CD14-positive monocyte (primary cell): ENCODE measurements around the gene SIGLEC9. TPM values are rescaled to one million over a fixed set of nuclear protein-coding genes. Genes with fewer than 3 reads are reported as not detected.
A peak's percentile ranks its signal among the peaks of the same experiment; 100 is the strongest.

Experiments
- DNase-seq, 3 donors: peaks; one replicate each; pipeline ENCODE4 v3.0.0-alpha.2; 2011 to 2022
- H2AFZ ChIP-seq: 2 replicates; pipeline ENCODE4 v1.6.0; 2012; ENCODE audit warnings: mild to moderate bottlenecking, low read depth, low read length, inconsistent platforms; ENCODE audit not compliant: insufficient read depth, poor library complexity, severe bottlenecking
- H3K27ac ChIP-seq, 2 donors: 1 replicate in 1 of 2; 2 replicates in 1 of 2; pipeline ENCODE4 v1.5.1; 2012 to 2013; ENCODE audit warnings: low read length in 2 of 2, control low read depth in 1 of 2, inconsistent platforms in 1 of 2, low read depth in 1 of 2, mild to moderate bottlenecking in 1 of 2
- H3K27me3 ChIP-seq, 2 donors: one replicate each; pipeline versions ENCODE4 v1.6.0 to v1.6.1; 2011 to 2013; ENCODE audit warnings: low read length in 2 of 2; ENCODE audit not compliant: control insufficient read depth in 2 of 2, insufficient read depth in 2 of 2
- H3K36me3 ChIP-seq, 2 donors: replicated peaks in 1 of 2; 1 replicate in 1 of 2; 2 replicates in 1 of 2; pipeline versions ENCODE4 v1.5.1 to v1.6.1; 2012 to 2013; ENCODE audit warnings: low read length in 2 of 2, control low read depth in 1 of 2, inconsistent platforms in 1 of 2, mild to moderate bottlenecking in 1 of 2; ENCODE audit not compliant: insufficient read depth in 2 of 2, control insufficient read depth in 1 of 2
- H3K4me1 ChIP-seq, 2 donors: 1 replicate in 1 of 2; 2 replicates in 1 of 2; pipeline versions ENCODE4 v1.5.1 to v1.6.1; 2012 to 2013; ENCODE audit warnings: low read length in 2 of 2, control low read depth in 1 of 2, inconsistent platforms in 1 of 2, mild to moderate bottlenecking in 1 of 2, moderate library complexity in 1 of 2; ENCODE audit not compliant: insufficient read depth in 2 of 2, control insufficient read depth in 1 of 2
- H3K4me2 ChIP-seq: replicated peaks from 2 replicates; pipeline ENCODE3; 2012; ENCODE audit warnings: low read length, moderate library complexity, mild to moderate bottlenecking; ENCODE audit not compliant: poor library complexity, severe bottlenecking; ENCODE audit errors: extremely low read depth
- H3K4me3 ChIP-seq, 3 experiments: fragments of 200-600 bp in 1 of 3; sonication (generic) in 1 of 3; replicated peaks in 1 of 3; 1 replicate in 2 of 3; 2 replicates in 1 of 3; pipeline ENCODE4 v1.5.1; 2011 to 2013; ENCODE audit warnings: low read length in 3 of 3, mild to moderate bottlenecking in 3 of 3, control low read depth in 2 of 3, low read depth in 2 of 3, inconsistent platforms in 1 of 3, moderate library complexity in 1 of 3
- H3K79me2 ChIP-seq: 2 replicates; pipeline ENCODE4 v1.6.0; 2012; ENCODE audit warnings: mild to moderate bottlenecking, control low read depth, inconsistent platforms, low read length, moderate library complexity; ENCODE audit not compliant: insufficient read depth
- H3K9ac ChIP-seq: 2 replicates; pipeline ENCODE4 v1.6.0; 2017; ENCODE audit warnings: low read length, mild to moderate bottlenecking; ENCODE audit not compliant: insufficient read depth, poor library complexity, severe bottlenecking
- H3K9me3 ChIP-seq, 2 donors: replicated peaks in 1 of 2; 1 replicate in 1 of 2; 2 replicates in 1 of 2; pipeline versions ENCODE4 v1.5.1 to v1.6.1; 2012 to 2013; ENCODE audit warnings: low read length in 2 of 2, control low read depth in 1 of 2; ENCODE audit not compliant: control insufficient read depth in 1 of 2, insufficient read depth in 1 of 2
- H4K20me1 ChIP-seq: 2 replicates; pipeline ENCODE4 v1.6.0; 2012; ENCODE audit warnings: mild to moderate bottlenecking, low read length, control low read depth, moderate library complexity; ENCODE audit not compliant: insufficient read depth
- H3K27ac Mint-ChIP-seq, 7 donors: one replicate each; pipeline ENCODE4 v1.8.0; 2020; ENCODE audit warnings: mild to moderate bottlenecking in 7 of 7, mixed read lengths in 7 of 7, moderate library complexity in 6 of 7, inconsistent platforms in 2 of 7
- H3K27me3 Mint-ChIP-seq, 3 donors: one replicate each; pipeline ENCODE4 v1.8.0; 2021 to 2022; ENCODE audit warnings: low read depth in 3 of 3, mild to moderate bottlenecking in 3 of 3, mixed read lengths in 3 of 3, moderate library complexity in 3 of 3, inconsistent platforms in 1 of 3
- H3K36me3 Mint-ChIP-seq, 2 donors: one replicate each; pipeline ENCODE4 v1.8.0; 2020; ENCODE audit warnings: mixed read lengths in 2 of 2, inconsistent platforms in 1 of 2, mild to moderate bottlenecking in 1 of 2
- H3K4me1 Mint-ChIP-seq: one replicate; pipeline ENCODE4 v1.8.0; 2020; ENCODE audit warnings: mild to moderate bottlenecking, mixed read lengths
- H3K4me3 Mint-ChIP-seq, 2 donors: one replicate each; pipeline ENCODE4 v1.8.0; 2020; ENCODE audit warnings: mild to moderate bottlenecking in 2 of 2, mixed read lengths in 2 of 2, moderate library complexity in 1 of 2
- H3K9me3 Mint-ChIP-seq, 7 donors: one replicate each; pipeline ENCODE4 v1.8.0; 2020 to 2022; ENCODE audit warnings: mixed read lengths in 7 of 7, mild to moderate bottlenecking in 6 of 7, moderate library complexity in 6 of 7, inconsistent platforms in 2 of 7
- CTCF ChIP-seq: fragments of 200-600 bp; IDR thresholded peaks from one replicate; pipeline ENCODE4 v1.8.0; 2022; ENCODE audit warnings: antibody characterized with exemption, mild to moderate bottlenecking
- WGBS: methylation state at CpG from one replicate; pipeline ENCODE4 v1.1.5; 2013; ENCODE audit warnings: missing lambda C conversion rate; ENCODE audit not compliant: insufficient coverage; 5-methylcytosine and 5-hydroxymethylcytosine counted together
- intact Hi-C, 2 donors: fragments of 100-400 bp; cut with micrococcal nuclease; formaldehyde crosslinking; loops; one replicate each; pipeline versions ENCODE4 v1.15.0 to v1.15.1; 2023
- polyA plus RNA-seq, 3 donors: library from polyadenylated mRNA; depleted of rRNA in 1 of 3; unstranded in 2 of 3; stranded (reverse) in 1 of 3; fragments of 300-500 nt in 2 of 3; fragments of >200 nt in 1 of 3; fragmentation: Illumina TruSeq in 2 of 3; gene quantifications; 1 replicate in 2 of 3; 2 replicates in 1 of 3; pipeline ENCODE4 v1.2.3, GENCODE V29; 2012 to 2021

Gene SIGLEC9
- polyA plus RNA-seq, 3 donors, result 87.5 to 137 (median 133) TPM

DNA sequence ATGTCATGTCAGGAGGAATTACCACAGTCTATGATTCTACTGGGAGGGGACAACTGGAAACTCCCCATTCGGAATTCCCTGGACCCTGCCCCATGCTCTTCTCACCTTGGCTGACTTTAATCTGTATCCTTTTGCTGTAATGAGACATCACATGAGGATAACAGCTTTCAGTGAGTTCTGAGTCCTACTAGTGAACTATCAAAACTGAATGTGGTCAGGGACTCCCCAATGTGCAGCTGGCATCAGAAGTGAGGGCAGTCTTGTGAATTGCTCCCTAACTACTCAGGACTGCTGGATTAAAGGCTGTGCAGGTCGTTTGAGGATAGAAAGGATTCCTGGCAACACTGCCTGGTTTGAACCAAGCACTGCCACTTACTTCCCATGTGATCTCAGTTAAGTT lies 32.6 kb downstream of the SIGLEC9 start:
- TF ChIP-seq CTCF, result no peak

DNA sequence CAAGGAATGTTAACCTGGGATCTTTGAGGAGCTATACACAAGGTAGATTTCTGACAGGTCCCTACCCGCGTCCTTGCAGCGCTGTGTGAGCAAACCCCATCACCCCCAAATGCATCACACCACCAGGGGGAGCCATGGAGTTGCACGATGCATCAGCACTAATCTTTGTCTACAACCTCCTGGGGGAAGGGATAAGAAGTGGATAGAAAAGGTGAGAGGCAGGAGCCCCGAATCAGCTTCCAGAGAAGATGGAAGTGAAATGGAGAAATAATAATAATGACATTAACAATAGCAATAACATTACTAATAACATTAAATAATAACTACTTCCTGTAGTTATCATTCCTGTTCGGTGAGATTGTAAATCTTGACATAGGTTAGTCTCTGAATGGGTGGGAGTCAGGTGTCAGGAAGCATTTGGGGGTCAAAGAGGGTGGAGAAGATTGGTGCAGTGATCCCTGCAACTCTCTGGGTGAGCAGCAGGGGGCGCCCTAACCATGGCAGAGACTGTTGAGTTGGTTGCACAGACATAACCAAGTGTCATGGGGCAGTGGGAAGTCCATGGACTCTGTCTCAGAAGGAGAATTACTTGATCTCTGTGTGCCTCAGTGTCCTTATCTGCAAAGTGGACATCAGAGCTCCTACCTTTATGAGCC lies 33.9 kb downstream of the SIGLEC9 start:
- H3K4me1 Mint-ChIP-seq, result peaks cover 12% of the 10 kb centered on the region
- H3K9me3 ChIP-seq, result no peaks in the 10 kb centered on the region
- H3K9ac ChIP-seq, result no peak overlapping the region
- H3K27ac Mint-ChIP-seq, result peak overlapping the region; percentile 23 to 93 (median 87)
- no peaks in the 10 kb centered on the region for H3K79me2 ChIP-seq
- peak; percentile 68 to 73 (median 70) for DNase-seq
- no peaks in the 10 kb centered on the region for H3K9me3 Mint-ChIP-seq
- peaks cover 27 to 35% of the 10 kb centered on the region in 2 donors for H3K36me3 ChIP-seq
- no peak overlapping the region for H3K4me3 ChIP-seq
- WGBS, result 0% methylated on average over 1 of the region's 7 CpGs
- peak overlapping the region in 1 of 2 donors; percentile 24 for H3K27ac ChIP-seq
- H2AFZ ChIP-seq, result no peak overlapping the region
- no peaks in the 10 kb centered on the region for H3K27me3 ChIP-seq
- H3K4me1 ChIP-seq, result peaks cover 8 to 13% of the 10 kb centered on the region in 2 donors
- TF ChIP-seq CTCF, result peak; percentile 99
- H3K4me3 Mint-ChIP-seq, result no peak overlapping the region
- H4K20me1 ChIP-seq, result peaks cover 4% of the 10 kb centered on the region
- intact Hi-C loops, result loop anchor here (2.0 kb wide), 1 partner anchor 100 kb away; no protein-coding TSS in a partner anchor
- H3K36me3 Mint-ChIP-seq, result peaks cover 31 to 32% of the 10 kb centered on the region in 2 donors
- peak overlapping the region; percentile 50 for H3K4me2 ChIP-seq
- H3K27me3 Mint-ChIP-seq, result peaks cover 0 to 5% (median 3%) of the 10 kb centered on the region in 3 donors

More for the DNA sequence above, 32.6 kb downstream of the SIGLEC9 start:
- no peak for DNase-seq
- no peaks in the 10 kb centered on the region for H3K9me3 ChIP-seq
- Mint-ChIP-seq H3K27me3 (peaks cover 2 to 5% (median 3%) of the 10 kb centered on the region in 3 donors), H3K4me1 (peaks cover 12% of the 10 kb centered on the region), H3K36me3 (peaks cover 44 to 46% of the 10 kb centered on the region in 2 donors), H3K27ac (no peak overlapping the region), H3K4me3 (no peak overlapping the region), H3K9me3 (no peaks in the 10 kb centered on the region)
- H2AFZ ChIP-seq, result no peak overlapping the region
- H3K79me2 ChIP-seq, result peaks cover 6% of the 10 kb centered on the region
- H3K27ac ChIP-seq, result no peak overlapping the region
- H4K20me1 ChIP-seq, result peaks cover 14% of the 10 kb centered on the region
- peaks cover 8 to 13% of the 10 kb centered on the region in 2 donors for H3K4me1 ChIP-seq
- peaks cover 41 to 49% of the 10 kb centered on the region in 2 donors for H3K36me3 ChIP-seq
- no peaks in the 10 kb centered on the region for H3K27me3 ChIP-seq
- 100% methylated on average over 1 of the region's 2 CpGs for WGBS
- H3K4me2 ChIP-seq, result no peak overlapping the region
- no peak overlapping the region for H3K4me3 ChIP-seq
- H3K9ac ChIP-seq, result no peak overlapping the region
- intact Hi-C loops, result no loop called here
